Activated CD8-positive, alpha-beta T cell treated with anti-CD3 and anti-CD28 coated beads for 36 hours (primary cell): Measurements from ENCODE around the gene PEX14. TPM values are rescaled to one million over a fixed set of nuclear protein-coding genes. Genes with fewer than 3 reads are reported as not detected.

Source experiments
- ATAC-seq: fragments of 200-7000 bp; cut with Tn5 transposase; one replicate; pipeline ENCODE4 v1.10.0; 2021; ENCODE audit warnings: mild to moderate bottlenecking, moderate library complexity
- CTCF ChIA-PET: fragments of 350-600 bp; sonication (Branson Sonifier 250); formaldehyde crosslinking; loops from one replicate; lab custom pipeline; 2021; ENCODE audit warnings: antibody characterized with exemption; lab: Charles Lee
- POLR2A ChIA-PET: fragments of 350-600 bp; sonication (Branson Sonifier 250); formaldehyde crosslinking; loops from one replicate; lab custom pipeline; 2021; ENCODE audit warnings: antibody characterized with exemption; lab: Charles Lee
- DNase-seq: peaks from one replicate; pipeline ENCODE4 v3.0.0-alpha.2; 2020
- H3K27ac Mint-ChIP-seq: one replicate; pipeline ENCODE4 v1.8.0; 2021; ENCODE audit warnings: mild to moderate bottlenecking, mixed read lengths
- H3K27me3 Mint-ChIP-seq: one replicate; pipeline ENCODE4 v1.8.0; 2021; ENCODE audit warnings: mixed read lengths
- H3K36me3 Mint-ChIP-seq: one replicate; pipeline ENCODE4 v1.8.0; 2021; ENCODE audit warnings: low read depth, mixed read lengths
- H3K4me1 Mint-ChIP-seq: one replicate; pipeline ENCODE4 v1.8.0; 2021; ENCODE audit warnings: low read depth, mixed read lengths
- H3K4me3 Mint-ChIP-seq: one replicate; pipeline ENCODE4 v1.8.0; 2021; ENCODE audit warnings: mild to moderate bottlenecking, moderate library complexity, mixed read lengths
- H3K9me3 Mint-ChIP-seq: one replicate; pipeline ENCODE4 v1.8.0; 2021; ENCODE audit warnings: mixed read lengths
- CTCF ChIP-seq: fragments of 200-600 bp; IDR thresholded peaks from one replicate; pipeline ENCODE4 v1.8.0; 2022; ENCODE audit warnings: antibody characterized with exemption, mild to moderate bottlenecking
- intact Hi-C: fragments of 100-400 bp; cut with micrococcal nuclease; formaldehyde crosslinking; loops from one replicate; pipeline ENCODE4 v1.10.0; 2022
- total RNA-seq, 2 experiments: library from RNA; stranded (reverse); gene quantifications; one replicate each; pipeline ENCODE4 v1.2.3, GENCODE V29; 2021

The PEX14 gene
- total RNA-seq, 2 experiments from 2014 or later, result 18.0 to 18.5 TPM

GRCh38 chr1:10617318-10617717, 142.6 kb downstream of the PEX14 start:
- Mint-ChIP-seq H3K36me3 (no peaks in the 10 kb centered on the region), H3K27ac (no peak overlapping the region), H3K4me3 (no peak overlapping the region), H3K4me1 (no peaks in the 10 kb centered on the region), H3K9me3 (no peaks in the 10 kb centered on the region), H3K27me3 (no peaks in the 10 kb centered on the region)
- ChIA-PET CTCF (no interaction called here), POLR2A (no interaction called here)
- no peak for ATAC-seq
- no peak for TF ChIP-seq CTCF
- intact Hi-C loops, result no loop called here
- no peak for DNase-seq

- DNase-seq, result no peak
- ChIA-PET POLR2A (no interaction called here), CTCF (interaction anchor here (1.3 to 2.0 kb wide), 2 partner anchors 111 to 123 kb away, joined by 4 to 6 read pairs; no protein-coding TSS in a partner anchor)
- Mint-ChIP-seq H3K36me3 (no peaks in the 10 kb centered on the region), H3K4me1 (no peaks in the 10 kb centered on the region), H3K4me3 (no peak overlapping the region), H3K27me3 (no peaks in the 10 kb centered on the region), H3K9me3 (no peaks in the 10 kb centered on the region), H3K27ac (no peak overlapping the region)
- no peak for ATAC-seq
- TF ChIP-seq CTCF, result no peak
- intact Hi-C loops, result no loop called here
Observed at GRCh38 chr1:10617931-10618885, 143.5 kb downstream of the PEX14 start.

GRCh38 chr1:10620776-10621175, 146.0 kb downstream of the PEX14 start:
- Mint-ChIP-seq H3K9me3 (no peaks in the 10 kb centered on the region), H3K36me3 (no peaks in the 10 kb centered on the region), H3K4me1 (no peaks in the 10 kb centered on the region), H3K27ac (no peak overlapping the region), H3K4me3 (no peak overlapping the region), H3K27me3 (no peaks in the 10 kb centered on the region)
- ChIA-PET POLR2A (no interaction called here), CTCF (no interaction called here)
- intact Hi-C loops, result no loop called here
- ATAC-seq, result no peak
- DNase-seq, result no peak
- no peak for TF ChIP-seq CTCF

- Mint-ChIP-seq H3K36me3 (no peaks in the 10 kb centered on the region), H3K4me1 (no peaks in the 10 kb centered on the region), H3K9me3 (no peaks in the 10 kb centered on the region), H3K4me3 (no peak overlapping the region), H3K27ac (no peak overlapping the region), H3K27me3 (no peaks in the 10 kb centered on the region)
- intact Hi-C loops, result no loop called here
- DNase-seq (no peak), ATAC-seq (no peak)
- TF ChIP-seq CTCF, result no peak
- ChIA-PET CTCF (no interaction called here), POLR2A (no interaction called here)
Observed at GRCh38 chr1:10621906-10622305, 147.2 kb downstream of the PEX14 start.

- H3K4me3 Mint-ChIP-seq, result no peak overlapping the region
- ChIA-PET POLR2A (no interaction called here), CTCF (no interaction called here)
- ATAC-seq (no peak), DNase-seq (no peak)
- H3K36me3 Mint-ChIP-seq, result no peaks in the 10 kb centered on the region
- no peak for TF ChIP-seq CTCF
- no peaks in the 10 kb centered on the region for H3K9me3 Mint-ChIP-seq
- no peaks in the 10 kb centered on the region for H3K27me3 Mint-ChIP-seq
- no peak overlapping the region for H3K27ac Mint-ChIP-seq
- intact Hi-C loops, result no loop called here
- H3K4me1 Mint-ChIP-seq, result no peaks in the 10 kb centered on the region
Observed at GRCh38 chr1:10622910-10623685, 148.3 kb downstream of the PEX14 start.
